COR-L47 (cell line): ENCODE results near the gene PTTG1IP.

Experiments used
- DNase-seq: peaks from one replicate; lab custom pipeline; 2025; lab: John Stamatoyannopoulos, UW

PTTG1IP gene

DNA sequence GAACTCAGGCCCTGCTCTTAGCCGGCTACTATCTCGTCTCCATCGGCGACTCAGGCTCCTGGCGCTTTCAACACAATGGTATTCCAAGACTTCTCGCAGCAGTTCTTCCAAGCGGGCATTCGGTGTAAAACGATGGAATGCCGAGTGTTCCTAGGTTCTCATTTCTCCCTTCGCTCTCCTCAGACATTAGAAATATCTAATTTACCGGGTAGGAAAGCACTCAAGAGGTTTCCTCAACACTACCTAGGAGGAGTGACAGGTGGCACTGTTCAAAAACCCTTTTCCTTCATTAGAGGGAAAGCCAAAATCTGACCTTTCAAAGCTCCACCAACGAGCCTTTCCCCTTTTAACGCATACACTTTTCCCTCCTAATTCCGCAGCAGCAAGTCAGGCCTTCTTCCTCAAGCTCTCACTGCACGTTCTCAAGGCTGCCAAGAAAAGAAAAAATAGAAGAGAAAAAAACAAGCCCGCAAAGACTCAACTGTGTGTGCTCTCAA lies 72.5 kb downstream of the PTTG1IP start:
- DNase-seq = peak; percentile 37

DNA sequence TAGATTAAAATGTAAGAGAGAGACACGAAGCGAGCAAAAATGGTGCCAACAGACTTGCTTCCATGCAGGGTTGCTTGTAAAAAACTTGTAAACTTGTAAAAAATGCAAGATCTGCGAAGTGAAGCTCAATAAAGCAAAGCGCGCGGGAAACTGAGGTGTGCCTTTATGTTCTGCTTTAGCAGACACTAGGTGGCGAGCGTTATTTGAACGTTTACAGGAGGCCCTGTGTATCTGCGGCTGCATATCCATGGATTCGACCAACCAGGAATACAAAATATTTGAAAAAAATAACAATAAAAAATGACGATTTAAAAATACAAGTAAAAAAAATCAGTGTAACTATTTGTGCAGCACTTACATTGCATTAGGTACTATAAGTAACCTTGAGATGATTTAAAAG lies 73.4 kb downstream of the PTTG1IP start:
- peak; percentile 61 for DNase-seq

DNA sequence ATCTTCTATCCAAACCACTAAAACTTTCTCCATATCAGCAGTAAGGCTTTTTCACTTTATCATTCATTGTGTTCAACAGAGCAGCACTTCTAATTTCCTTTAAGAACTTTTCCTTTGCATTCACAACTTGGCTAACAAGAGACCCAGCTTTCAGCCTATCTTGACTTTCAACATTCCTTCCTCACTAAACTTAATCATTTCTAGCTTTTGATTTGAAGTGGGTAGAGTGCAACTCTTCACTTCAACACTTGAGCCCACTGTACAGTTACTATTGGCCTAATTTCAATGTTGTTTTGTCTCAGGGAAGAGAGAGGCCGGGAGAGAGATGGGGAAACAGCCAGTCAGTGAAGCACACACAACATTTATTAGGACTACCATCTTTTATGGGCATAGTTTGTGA lies 73.8 kb downstream of the PTTG1IP start:
- no peak for DNase-seq
